RWPE1 (cell line): Measurements from ENCODE around the gene BMPER.

Experiments
- CTCF ChIA-PET: fragments of 350-600 bp; sonication (Branson Sonifier 250); formaldehyde crosslinking; extraction: SDS; loops from one replicate; lab custom pipeline; 2021; lab: Yijun Ruan, JAX
- POLR2A ChIA-PET: fragments of 400-600 bp; formaldehyde crosslinking; extraction: SDS; loops from one replicate; lab custom pipeline; 2020; ENCODE audit warnings: antibody characterized with exemption; ENCODE audit not compliant: low non-redundant PET; lab: Yijun Ruan, JAX
- DNase-seq: peaks from one replicate; pipeline ENCODE4 v3.0.0; 2012; ENCODE audit warnings: low spot score
- H3K27ac ChIP-seq: fragments of 450-650 bp; 2 replicates; pipeline ENCODE4 v1.5.1; 2017
- CTCF ChIP-seq: fragments of 450-650 bp; conservative IDR thresholded peaks from 2 replicates; pipeline ENCODE4 v1.5.1; 2017; ENCODE audit warnings: low read depth, mild to moderate bottlenecking

The BMPER gene

GRCh38 chr7:33968591-33968990 lies 63.3 kb downstream of the BMPER start:
- POLR2A ChIA-PET, result no interaction called here
- DNase-seq, result no peak
- CTCF ChIA-PET, result no interaction called here
- no peak for TF ChIP-seq CTCF
- H3K27ac ChIP-seq, result no peak overlapping the region

GRCh38 chr7:33970536-33970935 lies 65.2 kb downstream of the BMPER start:
- no peak for TF ChIP-seq CTCF
- POLR2A ChIA-PET, result no interaction called here

GRCh38 chr7:33971106-33971505 lies 65.8 kb downstream of the BMPER start:
- no peak overlapping the region for H3K27ac ChIP-seq
- DNase-seq, result no peak
- POLR2A ChIA-PET, result no interaction called here
- CTCF ChIA-PET, result interaction anchor here (0.6 kb wide), 1 partner anchor 552 kb away, joined by 4 read pairs; no protein-coding TSS in a partner anchor
- TF ChIP-seq CTCF, result no peak

More at GRCh38 chr7:33970536-33970935, 65.2 kb downstream of the BMPER start:
- no peak for DNase-seq
- CTCF ChIA-PET, result no interaction called here
- H3K27ac ChIP-seq, result no peak overlapping the region

- CTCF ChIA-PET, result interaction anchor here (0.6 kb wide), 1 partner anchor 39 kb away, joined by 3 read pairs; no protein-coding TSS in a partner anchor
- TF ChIP-seq CTCF, result no peak
- H3K27ac ChIP-seq, result no peak overlapping the region
- POLR2A ChIA-PET, result no interaction called here
- DNase-seq, result no peak
Measured at GRCh38 chr7:33973231-33974015, 68.1 kb downstream of the BMPER start.

- DNase-seq, result no peak
- ChIA-PET CTCF (interaction anchor here (0.7 kb wide), 1 partner anchor 848 kb away, joined by 4 read pairs; no protein-coding TSS in a partner anchor), POLR2A (no interaction called here)
- H3K27ac ChIP-seq, result peak overlapping the region; percentile 72
- TF ChIP-seq CTCF, result no peak
Measured at GRCh38 chr7:33979300-33979806, 74.0 kb downstream of the BMPER start.

- H3K27ac ChIP-seq, result peak overlapping the region; percentile 72
- peak; percentile 77 for DNase-seq
- ChIA-PET CTCF (interaction anchor here (0.7 kb wide), 1 partner anchor 847 kb away, joined by 4 read pairs; no protein-coding TSS in a partner anchor), POLR2A (no interaction called here)
- TF ChIP-seq CTCF, result no peak
Measured at GRCh38 chr7:33979807-33980355, 74.5 kb downstream of the BMPER start.
